GM04503 (cell line): ENCODE measurements around the gene THSD4.

ENCODE experiments used
- DNase-seq: peaks from one replicate; pipeline ENCODE4 v3.0.0-alpha.2; 2012; ENCODE audit warnings: low read depth

The THSD4 gene

DNA sequence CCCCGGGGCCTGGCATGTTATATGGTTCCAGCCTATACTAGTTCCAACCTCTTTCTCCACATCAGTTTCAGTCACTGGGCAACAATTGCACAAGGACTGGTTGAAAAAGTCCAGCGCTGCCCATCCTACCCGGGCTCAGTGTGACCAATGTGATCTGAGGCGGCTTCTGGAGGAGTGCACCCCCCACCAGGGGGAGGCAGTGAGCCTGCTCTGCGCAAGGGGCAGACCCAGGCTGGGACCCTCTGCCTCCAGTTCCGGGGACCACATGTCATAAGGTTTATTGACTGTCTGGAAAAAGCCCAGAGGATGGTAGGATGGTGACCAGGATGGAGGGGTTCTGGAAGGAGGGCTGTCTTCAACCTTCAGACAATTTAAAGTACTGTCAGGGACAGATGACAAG lies 669.4 kb downstream of the THSD4 start:
- DNase-seq = no peak

DNA sequence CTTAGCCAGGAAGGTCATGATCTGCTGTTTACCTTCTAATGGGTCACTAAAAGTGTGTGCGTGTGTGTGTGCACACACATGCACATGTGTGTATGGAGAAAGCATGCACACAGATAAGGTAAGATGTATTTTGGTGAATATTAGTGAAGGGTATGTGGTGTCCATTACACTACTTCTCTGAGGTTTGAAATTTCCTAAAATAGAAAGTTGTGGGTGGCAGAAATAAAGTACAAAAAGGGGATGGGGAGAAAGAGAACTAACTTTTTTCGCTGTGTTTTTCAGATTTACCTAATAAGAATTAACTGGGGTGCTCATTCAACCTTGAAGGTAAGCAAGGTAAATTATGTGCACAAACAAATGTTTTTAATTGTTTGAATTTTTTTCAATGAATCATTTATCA lies 670.7 kb downstream of the THSD4 start:
- no peak for DNase-seq

DNA sequence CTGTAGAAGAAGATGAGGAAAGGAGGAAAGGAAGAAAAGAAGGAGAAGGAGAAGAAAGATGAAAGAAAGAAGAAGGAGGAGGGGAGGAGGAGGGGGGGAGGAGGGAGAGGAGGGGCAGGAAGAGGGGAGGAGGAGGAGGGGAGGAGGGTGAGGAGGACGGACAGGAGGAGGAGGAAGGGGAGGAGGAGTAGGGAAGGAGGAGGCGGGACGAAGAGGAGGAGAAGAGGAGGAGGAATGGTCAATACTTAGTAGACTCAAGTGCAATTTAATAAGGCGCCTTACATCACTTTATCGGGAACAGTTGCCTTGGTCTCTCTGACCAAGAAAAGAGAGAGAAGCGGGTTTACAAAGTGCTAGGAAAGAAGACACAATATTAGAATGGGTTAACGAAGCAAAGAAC lies 671.4 kb downstream of the THSD4 start:
- no peak for DNase-seq

- no peak for DNase-seq
These were observed 673.6 kb downstream of the THSD4 start for GRCh38 chr15:71788646-71789579.

- DNase-seq = no peak
These were observed 674.3 kb downstream of the THSD4 start for GRCh38 chr15:71789616-71790015.

GRCh38 chr15:71790081-71790480 lies 674.8 kb downstream of the THSD4 start:
- DNase-seq = no peak

DNA sequence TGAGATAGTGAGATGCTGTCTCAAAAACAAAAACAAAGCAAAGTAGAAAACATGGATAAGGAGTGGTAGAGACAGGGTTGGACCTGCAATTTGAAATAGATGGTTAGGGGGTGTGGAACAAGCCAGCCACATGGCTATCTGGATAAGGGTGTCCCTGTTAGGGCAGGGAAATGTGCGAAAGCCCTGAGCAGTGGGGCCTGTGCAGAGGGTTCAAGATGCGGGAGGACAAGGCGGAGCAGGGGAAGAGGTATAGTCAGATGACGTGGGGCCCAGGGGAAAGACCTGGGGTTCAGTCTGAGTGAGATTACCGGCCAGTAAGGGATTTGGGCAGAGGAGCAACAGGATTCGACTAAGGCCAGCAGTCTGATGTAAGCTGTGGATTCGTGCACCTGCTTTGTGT lies 676.7 kb downstream of the THSD4 start:
- DNase-seq = no peak

- DNase-seq = no peak
These were observed 677.2 kb downstream of the THSD4 start for GRCh38 chr15:71792521-71792920.

DNA sequence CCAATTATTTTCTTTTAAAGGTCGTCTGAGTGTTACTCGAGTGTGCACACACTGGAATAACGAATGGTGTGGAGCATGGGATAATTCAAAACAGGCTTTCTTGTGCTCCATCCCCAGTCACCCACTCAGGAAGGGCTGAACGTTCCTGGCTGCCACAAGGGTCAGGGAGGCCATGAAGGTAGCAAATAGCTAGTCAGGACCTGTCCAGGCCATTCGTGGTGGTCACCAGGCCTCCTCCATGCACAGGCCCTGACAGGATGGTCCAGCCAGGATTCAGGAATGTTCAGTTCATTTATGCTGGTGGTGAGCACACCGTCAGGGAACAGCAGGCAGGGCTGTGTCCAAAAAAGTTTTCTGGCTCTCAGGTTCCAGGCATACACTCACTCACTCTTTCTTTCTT lies 683.4 kb downstream of the THSD4 start:
- DNase-seq = no peak

DNA sequence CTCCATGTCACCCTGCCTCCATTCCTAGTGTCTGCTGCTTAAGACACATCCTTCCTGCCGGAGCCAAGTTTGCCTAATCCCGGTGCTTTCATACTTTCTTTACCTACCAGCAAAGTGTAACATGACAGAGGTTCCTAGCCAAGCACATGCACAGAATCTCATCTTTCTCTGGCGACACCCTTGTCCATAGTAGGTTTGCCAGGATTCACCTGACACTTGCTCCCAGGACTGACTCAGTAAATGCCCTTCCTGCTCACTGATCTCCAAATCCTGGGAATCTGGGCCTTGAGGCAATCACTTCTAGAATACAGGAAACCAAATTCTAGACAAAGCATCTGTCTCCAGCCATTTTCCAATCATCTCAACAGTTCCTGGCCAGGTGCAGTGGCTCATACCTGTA lies 684.9 kb downstream of the THSD4 start:
- no peak for DNase-seq

- DNase-seq = no peak
These were observed 685.8 kb downstream of the THSD4 start for GRCh38 chr15:71800835-71801745.

GRCh38 chr15:71801935-71802655 lies 686.8 kb downstream of the THSD4 start:
- DNase-seq = no peak

GRCh38 chr15:71802770-71803169 lies 687.5 kb downstream of the THSD4 start:
- no peak for DNase-seq

- no peak for DNase-seq
These were observed 689.0 kb downstream of the THSD4 start for GRCh38 chr15:71804226-71804625.

- DNase-seq = no peak
These were observed 689.6 kb downstream of the THSD4 start for GRCh38 chr15:71804695-71805470.

GRCh38 chr15:71806452-71806931 lies 691.2 kb downstream of the THSD4 start:
- DNase-seq = no peak

DNA sequence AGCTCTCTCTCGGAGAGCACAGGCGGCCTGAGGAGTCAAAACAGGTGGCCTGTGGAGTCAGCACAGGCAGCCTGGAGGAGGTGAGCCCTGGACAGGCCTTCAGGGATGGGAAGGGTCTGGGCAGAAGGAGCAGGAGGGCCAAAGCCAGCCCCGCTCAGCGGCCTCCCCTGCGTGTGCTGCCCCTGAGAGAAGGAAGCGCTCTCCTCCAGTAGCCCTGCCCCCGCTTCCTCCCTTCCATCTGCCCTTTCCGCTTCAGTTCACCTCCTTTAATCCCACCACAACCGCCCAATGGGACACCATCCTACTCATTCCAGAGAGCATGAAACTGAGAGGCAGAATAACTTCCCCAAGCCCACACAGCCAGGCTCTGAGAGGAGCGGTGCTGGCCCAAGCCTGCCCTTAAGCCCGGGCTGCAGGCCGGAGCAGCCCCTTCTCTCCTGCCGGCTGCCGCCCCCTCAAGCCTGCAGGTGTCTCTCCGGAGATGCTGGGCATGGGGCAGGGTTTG lies 691.9 kb downstream of the THSD4 start:
- DNase-seq = no peak

- DNase-seq = peak; percentile 21
These were observed 692.4 kb downstream of the THSD4 start for GRCh38 chr15:71807691-71808091.

- no peak for DNase-seq
These were observed 693.2 kb downstream of the THSD4 start for GRCh38 chr15:71808311-71809020.

DNA sequence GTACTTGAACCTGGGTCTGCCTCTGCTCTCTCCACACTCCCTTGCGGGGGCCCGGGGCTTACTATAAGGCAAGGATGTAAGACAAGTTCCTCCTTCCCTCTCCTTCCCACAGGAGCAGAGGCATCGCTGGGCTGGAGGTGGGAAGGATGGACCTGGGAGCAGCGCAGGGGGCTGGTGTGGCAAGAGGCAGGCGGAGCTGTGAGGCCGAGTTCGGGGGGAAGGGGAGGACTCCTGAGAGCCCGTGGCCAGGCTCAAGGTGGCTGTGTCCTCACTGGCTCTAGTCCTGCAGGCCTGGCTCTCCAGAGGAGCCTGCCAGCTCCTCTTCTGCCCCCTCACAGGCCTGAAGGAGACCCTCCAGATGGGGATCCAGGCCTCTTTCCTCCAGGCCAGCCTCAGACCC lies 694.1 kb downstream of the THSD4 start:
- no peak for DNase-seq
